ENCODE data around the gene RUFY3. TPM values are rescaled to one million over a fixed set of nuclear protein-coding genes. Genes with fewer than 3 reads are reported as not detected.

Gene RUFY3
- total and polyA plus RNA-seq, 2 of the 13 experiments (the other 11 are each of a cell fraction or from before 2014, with no cell fraction given) = 17.9 to 25.3 TPM

DNA sequence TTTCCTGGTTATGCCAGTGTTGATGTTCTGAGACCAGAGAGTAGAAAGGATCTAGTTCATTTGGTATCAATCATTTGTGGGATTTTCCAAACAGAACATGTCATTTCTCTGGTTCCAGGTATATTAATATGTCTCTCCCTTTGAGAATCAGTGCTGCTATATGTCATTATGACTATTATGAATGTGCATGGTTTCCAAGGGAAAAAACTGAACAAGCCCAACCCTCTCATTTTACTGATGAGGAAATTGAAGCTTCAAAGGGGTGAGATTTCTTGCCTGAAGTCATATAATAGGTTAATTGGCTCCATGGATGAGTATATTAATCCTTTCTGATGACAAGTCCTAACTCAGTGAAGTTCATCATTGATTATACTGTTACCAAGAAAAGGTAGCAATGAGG lies 31.9 kb downstream of the RUFY3 start (continued):
- TF ChIP-seq, protein P1, sequence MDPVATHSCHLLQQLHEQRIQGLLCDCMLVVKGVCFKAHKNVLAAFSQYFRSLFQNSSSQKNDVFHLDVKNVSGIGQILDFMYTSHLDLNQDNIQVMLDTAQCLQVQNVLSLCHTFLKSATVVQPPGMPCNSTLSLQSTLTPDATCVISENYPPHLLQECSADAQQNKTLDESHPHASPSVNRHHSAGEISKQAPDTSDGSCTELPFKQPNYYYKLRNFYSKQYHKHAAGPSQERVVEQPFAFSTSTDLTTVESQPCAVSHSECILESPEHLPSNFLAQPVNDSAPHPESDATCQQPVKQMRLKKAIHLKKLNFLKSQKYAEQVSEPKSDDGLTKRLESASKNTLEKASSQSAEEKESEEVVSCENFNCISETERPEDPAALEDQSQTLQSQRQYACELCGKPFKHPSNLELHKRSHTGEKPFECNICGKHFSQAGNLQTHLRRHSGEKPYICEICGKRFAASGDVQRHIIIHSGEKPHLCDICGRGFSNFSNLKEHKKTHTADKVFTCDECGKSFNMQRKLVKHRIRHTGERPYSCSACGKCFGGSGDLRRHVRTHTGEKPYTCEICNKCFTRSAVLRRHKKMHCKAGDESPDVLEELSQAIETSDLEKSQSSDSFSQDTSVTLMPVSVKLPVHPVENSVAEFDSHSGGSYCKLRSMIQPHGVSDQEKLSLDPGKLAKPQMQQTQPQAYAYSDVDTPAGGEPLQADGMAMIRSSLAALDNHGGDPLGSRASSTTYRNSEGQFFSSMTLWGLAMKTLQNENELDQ (CRISPR knock-in tag; IDR thresholded peaks at IDR 0.05; ENCODE audit: borderline replicate concordance) = no peak
- TF ChIP-seq, protein P2, sequence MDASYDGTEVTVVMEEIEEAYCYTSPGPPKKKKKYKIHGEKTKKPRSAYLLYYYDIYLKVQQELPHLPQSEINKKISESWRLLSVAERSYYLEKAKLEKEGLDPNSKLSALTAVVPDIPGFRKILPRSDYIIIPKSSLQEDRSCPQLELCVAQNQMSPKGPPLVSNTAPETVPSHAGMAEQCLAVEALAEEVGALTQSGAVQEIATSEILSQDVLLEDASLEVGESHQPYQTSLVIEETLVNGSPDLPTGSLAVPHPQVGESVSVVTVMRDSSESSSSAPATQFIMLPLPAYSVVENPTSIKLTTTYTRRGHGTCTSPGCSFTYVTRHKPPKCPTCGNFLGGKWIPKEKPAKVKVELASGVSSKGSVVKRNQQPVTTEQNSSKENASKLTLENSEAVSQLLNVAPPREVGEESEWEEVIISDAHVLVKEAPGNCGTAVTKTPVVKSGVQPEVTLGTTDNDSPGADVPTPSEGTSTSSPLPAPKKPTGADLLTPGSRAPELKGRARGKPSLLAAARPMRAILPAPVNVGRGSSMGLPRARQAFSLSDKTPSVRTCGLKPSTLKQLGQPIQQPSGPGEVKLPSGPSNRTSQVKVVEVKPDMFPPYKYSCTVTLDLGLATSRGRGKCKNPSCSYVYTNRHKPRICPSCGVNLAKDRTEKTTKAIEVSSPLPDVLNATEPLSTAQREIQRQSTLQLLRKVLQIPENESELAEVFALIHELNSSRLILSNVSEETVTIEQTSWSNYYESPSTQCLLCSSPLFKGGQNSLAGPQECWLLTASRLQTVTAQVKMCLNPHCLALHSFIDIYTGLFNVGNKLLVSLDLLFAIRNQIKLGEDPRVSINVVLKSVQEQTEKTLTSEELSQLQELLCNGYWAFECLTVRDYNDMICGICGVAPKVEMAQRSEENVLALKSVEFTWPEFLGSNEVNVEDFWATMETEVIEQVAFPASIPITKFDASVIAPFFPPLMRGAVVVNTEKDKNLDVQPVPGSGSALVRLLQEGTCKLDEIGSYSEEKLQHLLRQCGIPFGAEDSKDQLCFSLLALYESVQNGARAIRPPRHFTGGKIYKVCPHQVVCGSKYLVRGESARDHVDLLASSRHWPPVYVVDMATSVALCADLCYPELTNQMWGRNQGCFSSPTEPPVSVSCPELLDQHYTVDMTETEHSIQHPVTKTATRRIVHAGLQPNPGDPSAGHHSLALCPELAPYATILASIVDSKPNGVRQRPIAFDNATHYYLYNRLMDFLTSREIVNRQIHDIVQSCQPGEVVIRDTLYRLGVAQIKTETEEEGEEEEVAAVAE (CRISPR knock-in tag; IDR thresholded peaks at IDR 0.05; ENCODE audit: borderline replicate concordance) = no peak
- TF ChIP-seq MAFK (conservative IDR thresholded peaks at IDR 0.05 in 1 of 2, IDR thresholded peaks at IDR 0.05 in 1 of 2; ENCODE audit: low read length in 2 of 2) (no peak), ZNF570 (CRISPR knock-in tag; IDR thresholded peaks at IDR 0.05; ENCODE audit: borderline replicate concordance) (no peak), ZNF552 (CRISPR knock-in tag; IDR thresholded peaks at IDR 0.05; ENCODE audit: borderline replicate concordance) (no peak), ZEB1 (IDR thresholded peaks at IDR 0.05; ENCODE audit: insufficient replicate concordance, low read depth) (no peak), ZNF33A (CRISPR knock-in tag; IDR thresholded peaks at IDR 0.05; ENCODE audit: borderline replicate concordance) (no peak), SCMH1 (CRISPR knock-in tag; IDR thresholded peaks at IDR 0.05; ENCODE audit: borderline replicate concordance) (no peak), ZNF251 (CRISPR knock-in tag; IDR thresholded peaks at IDR 0.05) (no peak), FOXP1 (IDR thresholded peaks at IDR 0.05) (no peak), FOXP1 (CRISPR knock-in tag; IDR thresholded peaks at IDR 0.05) (no peak)
- TF ChIP-seq, protein P3, sequence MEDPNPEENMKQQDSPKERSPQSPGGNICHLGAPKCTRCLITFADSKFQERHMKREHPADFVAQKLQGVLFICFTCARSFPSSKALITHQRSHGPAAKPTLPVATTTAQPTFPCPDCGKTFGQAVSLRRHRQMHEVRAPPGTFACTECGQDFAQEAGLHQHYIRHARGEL (CRISPR knock-in tag; IDR thresholded peaks at IDR 0.05) = no peak
- TF ChIP-seq, protein P4, sequence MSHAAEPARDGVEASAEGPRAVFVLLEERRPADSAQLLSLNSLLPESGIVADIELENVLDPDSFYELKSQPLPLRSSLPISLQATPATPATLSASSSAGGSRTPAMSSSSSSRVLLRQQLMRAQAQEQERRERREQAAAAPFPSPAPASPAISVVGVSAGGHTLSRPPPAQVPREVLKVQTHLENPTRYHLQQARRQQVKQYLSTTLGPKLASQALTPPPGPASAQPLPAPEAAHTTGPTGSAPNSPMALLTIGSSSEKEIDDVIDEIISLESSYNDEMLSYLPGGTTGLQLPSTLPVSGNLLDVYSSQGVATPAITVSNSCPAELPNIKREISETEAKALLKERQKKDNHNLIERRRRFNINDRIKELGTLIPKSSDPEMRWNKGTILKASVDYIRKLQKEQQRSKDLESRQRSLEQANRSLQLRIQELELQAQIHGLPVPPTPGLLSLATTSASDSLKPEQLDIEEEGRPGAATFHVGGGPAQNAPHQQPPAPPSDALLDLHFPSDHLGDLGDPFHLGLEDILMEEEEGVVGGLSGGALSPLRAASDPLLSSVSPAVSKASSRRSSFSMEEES (CRISPR knock-in tag; IDR thresholded peaks at IDR 0.05) = no peak
